ENCODE measurements around the gene KRTAP5-3.
A peak's percentile ranks its signal among the peaks of the same experiment; 100 is the strongest.
"Not testable (repeated sequence)": the region's sequence is repeated elsewhere in the genome, so short reads cannot be mapped to it uniquely, and the experiment has no call there.

The KRTAP5-3 gene

DNA sequence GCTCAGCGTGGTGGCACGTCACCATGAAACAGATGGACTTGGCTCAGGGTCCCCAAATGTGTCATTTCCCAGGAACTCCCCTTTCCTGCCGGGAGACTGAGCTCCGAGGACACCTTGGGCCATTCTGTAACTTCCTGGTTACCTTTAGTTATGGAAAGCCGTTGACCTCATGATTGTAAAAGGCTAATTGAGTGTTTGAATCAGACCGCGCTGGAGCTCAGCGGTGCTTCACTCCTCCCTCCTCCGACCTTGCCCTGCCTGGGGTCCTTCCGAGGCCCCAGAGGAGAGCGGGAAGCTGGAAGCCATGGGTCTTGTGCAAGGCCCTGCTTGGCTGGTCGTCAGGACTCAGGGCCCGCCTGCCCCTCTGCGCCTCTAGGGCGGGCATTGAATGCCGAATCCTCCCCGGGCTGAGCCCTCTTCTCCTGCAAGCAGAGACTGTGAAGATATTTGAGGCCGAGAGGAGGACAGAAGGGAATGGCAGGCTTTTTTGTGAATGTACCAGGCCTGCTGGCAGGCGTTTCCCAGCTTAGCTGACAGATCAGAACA is 11.6 kb downstream of the KRTAP5-3 start:
- not testable (repeated sequence) for H4K8ac ChIP-seq (ENCODE audit: low read depth, low read length); H3K36me3 ChIP-seq (replicated peaks in 1 of 2; ENCODE audit: control insufficient read depth in 2 of 2, insufficient read depth in 2 of 2, low read length in 2 of 2); H2BK15ac ChIP-seq (ENCODE audit: low read length); H3K4me3 ChIP-seq (ENCODE audit: low read length in 2 of 2); H4K91ac ChIP-seq (ENCODE audit: low read depth, low read length, poor library complexity); H3K4me1 ChIP-seq (ENCODE audit: control insufficient read depth in 2 of 2, insufficient read depth in 1 of 2, low read depth in 1 of 2, low read length in 2 of 2); H3K23ac ChIP-seq (ENCODE audit: low read depth, low read length, poor library complexity); H3K9me3 ChIP-seq (replicated peaks in 1 of 2; ENCODE audit: control insufficient read depth in 2 of 2, insufficient read depth in 1 of 2, low read depth in 1 of 2, low read length in 2 of 2); H2AK5ac ChIP-seq (ENCODE audit: low read depth, low read length); H3K27ac ChIP-seq (replicated peaks; ENCODE audit: low read length); H3K4ac ChIP-seq (ENCODE audit: low read length); H3K14ac ChIP-seq (ENCODE audit: low read length); H2BK120ac ChIP-seq (ENCODE audit: low read depth, low read length); H2BK5ac ChIP-seq (ENCODE audit: low read length); H2BK12ac ChIP-seq (ENCODE audit: low read length); DNase-seq (ENCODE audit: low spot score); H3K4me2 ChIP-seq (ENCODE audit: insufficient read depth, low read length, poor library complexity, severe bottlenecking); H3K9ac ChIP-seq (ENCODE audit: low read depth, low read length, poor library complexity); H3K79me1 ChIP-seq (ENCODE audit: low read depth, low read length)
- no CpG with 5 or more reads among the region's 19 CpGs for WGBS, 2 donors (ENCODE audit: extremely low coverage in 2 of 2, insufficient read length in 2 of 2, insufficient replicate concordance in 1 of 2)
- Histone ChIP-seq H2AFZ (ENCODE audit: low read length) (peak overlapping the region; percentile 50), H3K27me3 (ENCODE audit: control insufficient read depth in 3 of 3, insufficient read depth in 3 of 3, low read depth in 1 of 3, low read length in 3 of 3) (peaks cover 0 to 27% (median 11%) of the 10 kb centered on the region in 3 experiments), H3K18ac (ENCODE audit: low read length) (peak overlapping the region; percentile 13)

DNA sequence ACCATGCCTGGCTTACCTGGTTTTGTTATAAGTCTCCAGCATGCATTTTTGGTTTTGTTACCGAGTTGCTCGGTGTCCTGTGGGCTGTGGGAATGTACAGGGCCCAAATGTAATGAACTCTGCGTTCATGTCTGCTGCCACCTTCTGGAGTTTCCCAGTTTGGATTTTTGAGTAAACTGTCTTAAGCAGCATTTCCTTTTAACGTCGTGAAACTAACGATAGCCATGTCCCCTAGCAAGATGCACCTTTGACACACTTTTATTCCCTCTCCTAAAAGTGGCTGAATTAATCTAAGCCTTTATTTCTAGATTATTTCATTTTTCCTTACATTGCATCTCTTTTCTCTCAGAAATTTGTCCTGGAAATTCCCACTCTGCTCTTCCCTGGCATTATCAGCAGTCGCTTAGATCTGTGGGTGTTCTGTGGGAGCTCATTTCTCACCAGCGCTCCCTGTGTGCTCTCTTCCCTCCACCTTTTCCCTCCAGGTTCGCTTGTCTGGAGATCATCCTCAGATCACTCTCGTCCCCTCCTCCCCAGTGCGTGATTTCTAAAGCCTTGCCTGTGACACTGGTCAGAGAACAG is 12.2 kb downstream of the KRTAP5-3 start:
- H2AFZ ChIP-seq (ENCODE audit: low read length); H3K27ac ChIP-seq (replicated peaks; ENCODE audit: low read length); H4K91ac ChIP-seq (ENCODE audit: low read depth, low read length, poor library complexity); DNase-seq (ENCODE audit: low spot score); H2BK12ac ChIP-seq (ENCODE audit: low read length); H3K18ac ChIP-seq (ENCODE audit: low read length); H3K4me1 ChIP-seq (ENCODE audit: control insufficient read depth in 2 of 2, insufficient read depth in 1 of 2, low read depth in 1 of 2, low read length in 2 of 2); H2AK5ac ChIP-seq (ENCODE audit: low read depth, low read length); H3K9me3 ChIP-seq (replicated peaks in 1 of 2; ENCODE audit: control insufficient read depth in 2 of 2, insufficient read depth in 1 of 2, low read depth in 1 of 2, low read length in 2 of 2); H2BK15ac ChIP-seq (ENCODE audit: low read length); H4K8ac ChIP-seq (ENCODE audit: low read depth, low read length); H3K79me1 ChIP-seq (ENCODE audit: low read depth, low read length); H2BK5ac ChIP-seq (ENCODE audit: low read length); H3K23ac ChIP-seq (ENCODE audit: low read depth, low read length, poor library complexity); H3K4me2 ChIP-seq (ENCODE audit: insufficient read depth, low read length, poor library complexity, severe bottlenecking); H3K4me3 ChIP-seq (ENCODE audit: low read length in 2 of 2); H3K9ac ChIP-seq (ENCODE audit: low read depth, low read length, poor library complexity); H2BK120ac ChIP-seq (ENCODE audit: low read depth, low read length); H3K14ac ChIP-seq (ENCODE audit: low read length); H3K36me3 ChIP-seq (replicated peaks in 1 of 2; ENCODE audit: control insufficient read depth in 2 of 2, insufficient read depth in 2 of 2, low read length in 2 of 2); H3K4ac ChIP-seq (ENCODE audit: low read length): not testable (repeated sequence)
- peaks cover 0 to 27% (median 11%) of the 10 kb centered on the region in 3 experiments for H3K27me3 ChIP-seq (ENCODE audit: control insufficient read depth in 3 of 3, insufficient read depth in 3 of 3, low read depth in 1 of 3, low read length in 3 of 3)
- WGBS, 2 donors (ENCODE audit: extremely low coverage in 2 of 2, insufficient read length in 2 of 2, insufficient replicate concordance in 1 of 2): no CpG with 5 or more reads among the region's 11 CpGs

DNA sequence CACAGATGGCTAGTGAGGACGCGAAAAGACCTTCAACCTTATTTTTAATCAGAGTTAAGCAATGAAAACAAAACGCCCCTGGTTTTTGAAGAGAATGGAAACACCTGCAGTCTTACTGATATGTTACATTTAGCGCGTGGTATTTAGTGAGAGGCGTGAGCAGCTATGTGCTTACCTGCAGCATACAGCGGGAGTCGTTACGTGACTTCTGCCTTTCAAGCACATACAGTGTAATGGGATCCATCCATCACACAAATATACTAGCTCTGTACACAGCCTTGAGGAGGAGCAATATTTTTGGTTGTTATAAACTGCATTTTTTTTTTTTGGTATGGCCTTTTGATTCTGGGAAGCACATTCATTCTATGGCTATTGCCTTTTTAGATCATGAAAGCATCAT is 15.6 kb downstream of the KRTAP5-3 start:
- Histone ChIP-seq H3K36me3 (replicated peaks in 1 of 2; ENCODE audit: control insufficient read depth in 2 of 2, insufficient read depth in 2 of 2, low read length in 2 of 2) (no peaks in the 10 kb centered on the region), H3K79me1 (ENCODE audit: low read depth, low read length) (no peaks in the 10 kb centered on the region), H2BK15ac (ENCODE audit: low read length) (no peak overlapping the region), H3K4ac (ENCODE audit: low read length) (no peak overlapping the region), H2AFZ (ENCODE audit: low read length) (no peak overlapping the region), H3K27me3 (ENCODE audit: control insufficient read depth in 3 of 3, insufficient read depth in 3 of 3, low read depth in 1 of 3, low read length in 3 of 3) (peaks cover 0 to 18% (median 13%) of the 10 kb centered on the region in 3 experiments), H3K4me2 (ENCODE audit: insufficient read depth, low read length, poor library complexity, severe bottlenecking) (no peak overlapping the region), H3K9me3 (replicated peaks in 1 of 2; ENCODE audit: control insufficient read depth in 2 of 2, insufficient read depth in 1 of 2, low read depth in 1 of 2, low read length in 2 of 2) (no peaks in the 10 kb centered on the region), H3K4me1 (ENCODE audit: control insufficient read depth in 2 of 2, insufficient read depth in 1 of 2, low read depth in 1 of 2, low read length in 2 of 2) (no peaks in the 10 kb centered on the region), H4K91ac (ENCODE audit: low read depth, low read length, poor library complexity) (no peak overlapping the region), H3K23ac (ENCODE audit: low read depth, low read length, poor library complexity) (no peak overlapping the region), H4K8ac (ENCODE audit: low read depth, low read length) (no peak overlapping the region), H2BK5ac (ENCODE audit: low read length) (no peak overlapping the region), H2BK120ac (ENCODE audit: low read depth, low read length) (no peak overlapping the region), H3K18ac (ENCODE audit: low read length) (no peak overlapping the region), H2BK12ac (ENCODE audit: low read length) (no peak overlapping the region), H3K14ac (ENCODE audit: low read length) (no peak overlapping the region), H2AK5ac (ENCODE audit: low read depth, low read length) (no peak overlapping the region), H3K4me3 (ENCODE audit: low read length in 2 of 2) (no peak overlapping the region), H3K27ac (replicated peaks; ENCODE audit: low read length) (no peak overlapping the region), H3K9ac (ENCODE audit: low read depth, low read length, poor library complexity) (no peak overlapping the region)
- no peak for DNase-seq (ENCODE audit: low spot score)
- no CpG with 5 or more reads among the region's 9 CpGs for WGBS, 2 donors (ENCODE audit: extremely low coverage in 2 of 2, insufficient read length in 2 of 2, insufficient replicate concordance in 1 of 2)

DNA sequence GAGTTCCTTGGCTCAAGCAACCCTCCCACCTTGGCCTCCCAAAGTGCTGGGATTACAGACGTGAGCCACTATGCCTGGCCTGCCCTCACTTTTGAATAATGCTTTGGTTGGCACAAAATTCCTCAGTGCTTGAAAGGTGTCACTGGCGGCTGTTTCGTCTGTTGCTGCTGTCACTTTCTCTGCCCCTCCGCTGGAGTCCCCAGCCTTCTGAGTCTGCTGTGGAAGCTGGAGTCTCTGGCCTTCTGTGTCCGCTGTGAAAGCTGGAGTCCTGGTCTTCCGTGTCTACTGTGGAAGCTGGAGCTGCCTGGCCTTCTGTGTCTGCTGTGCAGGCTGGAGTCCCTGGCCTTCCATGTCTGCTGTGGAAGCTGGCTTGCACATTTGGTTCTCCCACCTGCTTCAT is 18.3 kb downstream of the KRTAP5-3 start:
- no peak for DNase-seq (ENCODE audit: low spot score)
- no CpG with 5 or more reads among the region's 6 CpGs for WGBS, 2 donors (ENCODE audit: extremely low coverage in 2 of 2, insufficient read length in 2 of 2, insufficient replicate concordance in 1 of 2)

More for the DNA sequence above, 18.3 kb downstream of the KRTAP5-3 start:
- Histone ChIP-seq H2BK15ac (ENCODE audit: low read length) (no peak overlapping the region), H2BK120ac (ENCODE audit: low read depth, low read length) (no peak overlapping the region), H3K4me3 (ENCODE audit: low read length in 2 of 2) (peak overlapping the region in 1 of 2 donors; percentile 61), H2BK5ac (ENCODE audit: low read length) (no peak overlapping the region), H3K14ac (ENCODE audit: low read length) (no peak overlapping the region), H3K18ac (ENCODE audit: low read length) (no peak overlapping the region), H3K4me2 (ENCODE audit: insufficient read depth, low read length, poor library complexity, severe bottlenecking) (no peak overlapping the region), H3K27ac (replicated peaks; ENCODE audit: low read length) (no peak overlapping the region), H3K36me3 (replicated peaks in 1 of 2; ENCODE audit: control insufficient read depth in 2 of 2, insufficient read depth in 2 of 2, low read length in 2 of 2) (no peaks in the 10 kb centered on the region), H3K9me3 (replicated peaks in 1 of 2; ENCODE audit: control insufficient read depth in 2 of 2, insufficient read depth in 1 of 2, low read depth in 1 of 2, low read length in 2 of 2) (no peaks in the 10 kb centered on the region), H4K91ac (ENCODE audit: low read depth, low read length, poor library complexity) (no peak overlapping the region), H3K4ac (ENCODE audit: low read length) (no peak overlapping the region), H2BK12ac (ENCODE audit: low read length) (no peak overlapping the region), H4K8ac (ENCODE audit: low read depth, low read length) (no peak overlapping the region), H3K79me1 (ENCODE audit: low read depth, low read length) (no peaks in the 10 kb centered on the region), H2AFZ (ENCODE audit: low read length) (no peak overlapping the region), H2AK5ac (ENCODE audit: low read depth, low read length) (peak overlapping the region; percentile 63), H3K23ac (ENCODE audit: low read depth, low read length, poor library complexity) (no peak overlapping the region), H3K27me3 (ENCODE audit: control insufficient read depth in 3 of 3, insufficient read depth in 3 of 3, low read depth in 1 of 3, low read length in 3 of 3) (peaks cover 0 to 4% (median 1%) of the 10 kb centered on the region in 3 experiments), H3K4me1 (ENCODE audit: control insufficient read depth in 2 of 2, insufficient read depth in 1 of 2, low read depth in 1 of 2, low read length in 2 of 2) (no peaks in the 10 kb centered on the region), H3K9ac (ENCODE audit: low read depth, low read length, poor library complexity) (no peak overlapping the region)
